GM12872 (cell line): ENCODE data around the gene PSME3IP1.

Experiments used
- CTCF ChIP-seq: IDR thresholded peaks from 3 replicates; pipeline ENCODE4 v1.5.1; 2011; ENCODE audit warnings: low read depth, mild to moderate bottlenecking, low read length, moderate library complexity; ENCODE audit not compliant: insufficient read depth

The PSME3IP1 gene

GRCh38 chr16:57159447-57159846 is 26.4 kb downstream of the PSME3IP1 start:
- no peak for TF ChIP-seq CTCF

DNA sequence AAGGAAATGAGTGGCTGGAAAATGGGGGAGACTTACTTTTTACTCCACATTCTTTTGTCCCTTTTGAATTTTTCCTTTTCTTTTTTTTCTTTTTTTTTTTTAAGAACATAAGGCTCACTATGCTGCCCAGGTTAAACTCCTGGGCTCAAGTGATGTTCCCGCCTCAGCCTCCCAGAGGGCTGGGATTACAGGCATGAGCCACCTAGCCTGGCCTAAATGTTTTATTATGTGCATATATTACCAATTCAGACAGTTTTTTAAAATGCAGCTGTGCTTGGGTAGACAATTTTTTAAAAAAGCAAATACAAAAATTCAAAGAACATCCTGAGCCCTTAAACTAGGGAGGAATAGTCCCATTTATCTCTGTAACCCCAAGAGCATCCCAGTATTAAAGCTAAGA is 28.3 kb downstream of the PSME3IP1 start:
- no peak for TF ChIP-seq CTCF

DNA sequence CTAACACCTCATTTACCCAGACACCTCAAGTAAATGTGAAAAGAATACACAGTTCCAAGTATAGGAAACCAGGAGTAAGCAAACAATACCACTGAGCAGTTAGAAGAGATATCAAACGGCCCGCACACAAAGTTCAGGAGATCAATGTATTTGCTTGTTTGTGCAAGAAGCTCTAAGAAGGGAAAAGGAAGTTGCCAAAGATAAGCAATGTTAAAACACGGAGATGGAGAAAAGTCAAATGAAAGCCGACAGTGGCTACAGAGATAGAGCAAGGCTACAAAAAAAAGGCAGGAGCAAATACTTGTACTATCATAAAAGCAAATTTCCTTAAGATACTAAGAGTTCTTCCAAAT is 29.5 kb downstream of the PSME3IP1 start:
- TF ChIP-seq CTCF, result no peak

DNA sequence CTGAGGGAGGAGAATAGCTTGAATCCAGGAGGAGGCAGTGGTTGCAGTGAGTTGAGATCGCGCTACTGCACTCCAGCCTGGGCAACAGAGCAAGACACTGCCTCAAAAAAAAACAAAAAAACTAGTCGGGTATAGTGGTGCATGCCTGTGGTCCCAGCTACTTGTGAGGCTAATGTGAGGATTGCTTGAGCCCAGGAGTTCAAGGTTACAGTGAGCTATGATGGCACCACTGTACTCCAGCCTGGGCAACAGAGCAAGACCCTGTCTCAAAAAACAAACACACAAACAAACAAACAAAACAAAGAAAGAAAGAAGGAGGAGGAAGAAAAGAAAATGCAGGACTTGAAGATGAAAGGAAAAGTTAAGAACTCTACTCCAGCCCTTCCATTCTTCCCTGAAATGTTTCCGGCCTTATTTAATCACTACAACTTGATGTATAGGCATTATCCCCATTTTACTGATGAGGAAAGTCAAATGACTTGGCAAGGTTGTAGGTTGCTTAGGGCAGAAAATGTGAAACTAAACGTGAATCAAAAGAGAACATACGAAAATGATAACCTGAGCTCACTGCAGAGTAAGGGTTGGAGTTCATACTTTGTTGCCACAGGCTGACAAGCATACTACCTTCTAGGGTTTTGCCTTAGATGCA is 30.0 kb downstream of the PSME3IP1 start:
- no peak for TF ChIP-seq CTCF

GRCh38 chr16:57153841-57154240 is 32.0 kb downstream of the PSME3IP1 start:
- TF ChIP-seq CTCF, result no peak

GRCh38 chr16:57152096-57153093 is 33.4 kb downstream of the PSME3IP1 start:
- no peak for TF ChIP-seq CTCF

DNA sequence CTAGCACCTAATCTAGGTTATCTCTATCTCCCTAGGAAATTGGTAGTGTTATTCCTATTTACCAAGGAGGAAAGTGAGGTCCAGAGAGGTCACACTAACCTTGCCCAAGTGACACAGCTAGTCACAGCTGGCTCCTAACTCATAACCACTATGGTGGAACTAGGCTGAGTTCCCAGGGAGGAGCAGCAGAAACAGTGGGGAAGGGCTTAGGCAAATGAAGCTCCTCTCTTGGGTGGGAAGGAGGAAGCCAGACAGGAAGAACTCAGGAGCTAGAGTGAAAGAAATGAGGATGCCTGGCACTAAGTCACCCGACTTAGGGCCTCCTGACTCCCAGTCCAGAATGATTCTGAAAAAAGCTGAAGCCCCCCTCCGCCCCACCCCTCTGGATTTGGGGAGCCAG is 34.5 kb downstream of the PSME3IP1 start:
- TF ChIP-seq CTCF, result no peak
